ENCODE data around the gene STK39.

Gene STK39

GRCh38 chr2:168140892-168141291, 106.5 kb downstream of the STK39 start:
- no peaks in the 10 kb centered on the region for H3K4me1 ChIP-seq (ENCODE audit: insufficient read depth, low read length)
- H3K4me3 ChIP-seq (ENCODE audit: low read depth in 1 of 2, low read length in 2 of 2): no peak overlapping the region
- H3K9ac ChIP-seq (ENCODE audit: low read depth, low read length): no peak overlapping the region
- no peaks in the 10 kb centered on the region for H3K9me3 ChIP-seq (ENCODE audit: insufficient read depth, low read length, severe bottlenecking)
- DNase-seq (no peak), ATAC-seq (ENCODE audit: insufficient read depth, low read depth) (no peak)
- H3K27ac ChIP-seq (ENCODE audit: low read length): no peak overlapping the region
- no peak for TF ChIP-seq CTCF (IDR thresholded peaks at IDR 0.05; ENCODE audit: borderline replicate concordance, extremely low read depth, low read length, poor library complexity, severe bottlenecking)
- H3K27me3 ChIP-seq (ENCODE audit: insufficient read depth, low read length, poor library complexity): no peaks in the 10 kb centered on the region
- no peak overlapping the region for H2AFZ ChIP-seq (ENCODE audit: low read depth, low read length)
- no peaks in the 10 kb centered on the region for H3K79me2 ChIP-seq (ENCODE audit: insufficient read depth, low read length)
- peaks cover 17% of the 10 kb centered on the region; the same call in 1 of the 2 replicates for H3K36me3 ChIP-seq (ENCODE audit: insufficient read depth, low read length)
- H3K4me2 ChIP-seq (ENCODE audit: insufficient read depth, low read length): no peak overlapping the region
- no peaks in the 10 kb centered on the region for H4K20me1 ChIP-seq (ENCODE audit: insufficient read depth, low read length)

GRCh38 chr2:168139852-168140251, 107.5 kb downstream of the STK39 start:
- Histone ChIP-seq H3K9me3 (ENCODE audit: insufficient read depth, low read length, severe bottlenecking) (no peaks in the 10 kb centered on the region), H3K36me3 (ENCODE audit: insufficient read depth, low read length) (peaks cover 26% of the 10 kb centered on the region), H3K79me2 (ENCODE audit: insufficient read depth, low read length) (no peaks in the 10 kb centered on the region), H3K4me2 (ENCODE audit: insufficient read depth, low read length) (no peak overlapping the region), H3K4me3 (ENCODE audit: low read depth in 1 of 2, low read length in 2 of 2) (no peak overlapping the region), H3K27ac (ENCODE audit: low read length) (no peak overlapping the region), H3K9ac (ENCODE audit: low read depth, low read length) (no peak overlapping the region), H3K4me1 (ENCODE audit: insufficient read depth, low read length) (no peaks in the 10 kb centered on the region), H2AFZ (ENCODE audit: low read depth, low read length) (no peak overlapping the region), H4K20me1 (ENCODE audit: insufficient read depth, low read length) (no peaks in the 10 kb centered on the region; the same call in 1 of the 2 replicates), H3K27me3 (ENCODE audit: insufficient read depth, low read length, poor library complexity) (no peaks in the 10 kb centered on the region)
- ATAC-seq (ENCODE audit: insufficient read depth, low read depth) (no peak), DNase-seq (no peak)
- TF ChIP-seq EZH2 (IDR thresholded peaks at IDR 0.05; ENCODE audit: borderline replicate concordance, low read depth, low read length, severe bottlenecking) (no peak), CTCF (IDR thresholded peaks at IDR 0.05; ENCODE audit: borderline replicate concordance, extremely low read depth, low read length, poor library complexity, severe bottlenecking) (no peak)

- TF ChIP-seq EZH2 (IDR thresholded peaks at IDR 0.05; ENCODE audit: borderline replicate concordance, low read depth, low read length, severe bottlenecking): no peak
- no peak for TF ChIP-seq CTCF (IDR thresholded peaks at IDR 0.05; ENCODE audit: borderline replicate concordance, extremely low read depth, low read length, poor library complexity, severe bottlenecking)
- no peaks in the 10 kb centered on the region for H3K4me1 ChIP-seq (ENCODE audit: insufficient read depth, low read length)
- no peak for ATAC-seq (ENCODE audit: insufficient read depth, low read depth)
Measured at GRCh38 chr2:168138901-168139300, 108.5 kb downstream of the STK39 start.

GRCh38 chr2:168138374-168138773, 109.0 kb downstream of the STK39 start:
- Histone ChIP-seq H3K4me1 (ENCODE audit: insufficient read depth, low read length) (no peaks in the 10 kb centered on the region), H3K27me3 (ENCODE audit: insufficient read depth, low read length, poor library complexity) (no peaks in the 10 kb centered on the region), H3K79me2 (ENCODE audit: insufficient read depth, low read length) (no peaks in the 10 kb centered on the region), H3K9me3 (ENCODE audit: insufficient read depth, low read length, severe bottlenecking) (no peaks in the 10 kb centered on the region), H3K4me2 (ENCODE audit: insufficient read depth, low read length) (no peak overlapping the region), H3K27ac (ENCODE audit: low read length) (no peak overlapping the region), H3K9ac (ENCODE audit: low read depth, low read length) (no peak overlapping the region), H3K4me3 (ENCODE audit: low read depth in 1 of 2, low read length in 2 of 2) (no peak overlapping the region), H2AFZ (ENCODE audit: low read depth, low read length) (no peak overlapping the region), H3K36me3 (ENCODE audit: insufficient read depth, low read length) (peaks cover 32% of the 10 kb centered on the region), H4K20me1 (ENCODE audit: insufficient read depth, low read length) (no peaks in the 10 kb centered on the region; the same call in 1 of the 2 replicates)
- DNase-seq: no peak
- TF ChIP-seq EZH2 (IDR thresholded peaks at IDR 0.05; ENCODE audit: borderline replicate concordance, low read depth, low read length, severe bottlenecking) (no peak), CTCF (IDR thresholded peaks at IDR 0.05; ENCODE audit: borderline replicate concordance, extremely low read depth, low read length, poor library complexity, severe bottlenecking) (no peak)
- ATAC-seq (ENCODE audit: insufficient read depth, low read depth): no peak

More at GRCh38 chr2:168138901-168139300, 108.5 kb downstream of the STK39 start:
- Histone ChIP-seq H3K79me2 (ENCODE audit: insufficient read depth, low read length) (no peaks in the 10 kb centered on the region), H3K9ac (ENCODE audit: low read depth, low read length) (no peak overlapping the region), H3K36me3 (ENCODE audit: insufficient read depth, low read length) (peaks cover 32% of the 10 kb centered on the region), H2AFZ (ENCODE audit: low read depth, low read length) (no peak overlapping the region), H4K20me1 (ENCODE audit: insufficient read depth, low read length) (no peaks in the 10 kb centered on the region; the same call in 1 of the 2 replicates), H3K4me3 (ENCODE audit: low read depth in 1 of 2, low read length in 2 of 2) (no peak overlapping the region), H3K4me2 (ENCODE audit: insufficient read depth, low read length) (no peak overlapping the region), H3K27ac (ENCODE audit: low read length) (no peak overlapping the region), H3K27me3 (ENCODE audit: insufficient read depth, low read length, poor library complexity) (no peaks in the 10 kb centered on the region), H3K9me3 (ENCODE audit: insufficient read depth, low read length, severe bottlenecking) (no peaks in the 10 kb centered on the region)
- no peak for DNase-seq
